Activated T-cell treated with anti-CD3 and anti-CD28 coated beads for 1 hour (primary cell): ENCODE measurements around the gene RNF149.
"Not testable (repeated sequence)": the region's sequence is repeated elsewhere in the genome, so short reads cannot be mapped to it uniquely, and the experiment has no call there.

Experiments
- DNase-seq: peaks from one replicate; pipeline ENCODE4 v3.0.0-alpha.2; 2020; ENCODE audit warnings: low read depth

Gene RNF149

DNA sequence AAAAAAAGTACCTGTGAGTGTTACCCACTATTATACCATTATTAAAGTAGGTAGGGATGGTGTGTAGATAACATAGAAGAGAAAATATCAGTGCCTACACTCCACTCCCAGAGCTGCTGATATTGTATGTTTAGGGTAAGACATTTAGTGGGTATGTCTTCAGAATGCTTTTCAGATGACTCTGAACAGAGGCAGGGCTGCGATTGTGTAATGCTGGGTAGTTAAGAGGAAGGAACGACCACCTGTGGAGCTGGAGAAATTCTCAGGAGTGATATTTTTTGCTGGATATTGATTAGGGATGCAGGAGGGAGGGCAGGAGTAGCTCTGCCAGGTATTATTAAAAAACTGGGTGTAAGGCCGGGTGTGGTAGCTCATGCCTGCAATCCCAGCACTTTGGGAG, 53.0 kb downstream of the RNF149 start:
- DNase-seq: no peak

DNA sequence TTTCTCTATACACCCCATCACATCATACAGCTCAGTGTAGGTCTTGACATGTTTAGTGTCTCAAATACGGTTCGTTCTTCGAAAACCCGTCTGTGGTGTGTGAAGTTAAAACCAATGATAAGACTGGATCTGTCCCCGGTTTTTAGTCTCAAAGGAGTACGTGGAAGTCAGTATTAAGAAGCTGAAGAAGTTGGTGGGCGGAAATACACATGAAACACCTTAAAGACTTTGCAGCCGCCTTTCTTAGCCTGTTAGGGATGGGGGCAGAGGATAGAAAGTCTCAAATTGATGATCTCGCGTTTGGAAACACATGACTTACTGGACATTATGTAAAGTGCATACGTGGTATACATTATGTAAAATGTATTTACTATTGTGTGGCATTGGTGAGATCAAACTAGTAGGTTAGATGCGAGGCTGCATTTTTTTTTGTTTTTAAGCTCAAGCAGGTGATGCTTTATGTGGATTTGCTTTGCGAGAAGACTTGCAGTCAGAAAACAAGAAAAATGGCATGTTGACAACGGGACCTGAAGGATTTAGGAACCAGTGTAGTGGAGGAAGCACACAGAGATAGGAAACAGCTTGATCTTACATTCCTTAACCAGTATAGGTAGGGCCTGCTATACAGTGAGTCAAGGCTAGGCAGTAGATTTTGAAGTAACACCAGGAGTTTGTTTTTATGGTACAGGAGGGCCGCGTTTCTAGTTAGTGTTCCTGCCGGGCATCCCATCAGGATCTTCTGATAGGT, 54.6 kb downstream of the RNF149 start:
- no peak for DNase-seq

DNA sequence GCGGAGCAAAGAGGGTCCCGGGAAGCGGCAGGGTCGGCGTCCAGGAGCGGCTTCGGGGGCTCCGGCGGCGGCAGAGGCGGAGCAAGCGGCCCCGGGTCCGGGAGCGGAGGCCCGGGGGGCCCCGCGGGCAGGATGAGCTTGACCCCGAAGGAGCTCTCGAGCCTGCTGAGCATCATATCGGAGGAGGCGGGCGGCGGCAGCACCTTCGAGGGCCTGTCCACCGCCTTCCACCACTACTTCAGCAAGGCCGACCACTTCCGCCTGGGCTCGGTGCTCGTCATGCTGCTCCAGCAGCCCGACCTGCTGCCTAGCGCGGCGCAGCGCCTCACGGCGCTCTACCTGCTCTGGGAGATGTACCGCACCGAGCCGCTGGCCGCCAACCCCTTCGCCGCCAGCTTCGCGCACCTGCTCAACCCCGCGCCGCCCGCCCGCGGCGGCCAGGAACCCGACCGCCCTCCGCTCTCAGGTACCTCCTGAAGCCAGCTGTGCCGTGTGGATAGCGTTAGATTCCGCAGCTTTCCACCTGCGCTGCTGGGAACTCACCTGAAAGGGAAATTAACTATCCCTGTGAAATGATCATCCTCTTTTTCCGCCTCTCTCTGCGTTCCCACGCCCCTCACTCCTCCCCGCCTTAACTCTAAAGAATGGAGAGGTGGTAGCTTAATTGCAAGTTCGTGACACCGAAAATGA, 55.3 kb downstream of the RNF149 start:
- peak; percentile 58 for DNase-seq

DNA sequence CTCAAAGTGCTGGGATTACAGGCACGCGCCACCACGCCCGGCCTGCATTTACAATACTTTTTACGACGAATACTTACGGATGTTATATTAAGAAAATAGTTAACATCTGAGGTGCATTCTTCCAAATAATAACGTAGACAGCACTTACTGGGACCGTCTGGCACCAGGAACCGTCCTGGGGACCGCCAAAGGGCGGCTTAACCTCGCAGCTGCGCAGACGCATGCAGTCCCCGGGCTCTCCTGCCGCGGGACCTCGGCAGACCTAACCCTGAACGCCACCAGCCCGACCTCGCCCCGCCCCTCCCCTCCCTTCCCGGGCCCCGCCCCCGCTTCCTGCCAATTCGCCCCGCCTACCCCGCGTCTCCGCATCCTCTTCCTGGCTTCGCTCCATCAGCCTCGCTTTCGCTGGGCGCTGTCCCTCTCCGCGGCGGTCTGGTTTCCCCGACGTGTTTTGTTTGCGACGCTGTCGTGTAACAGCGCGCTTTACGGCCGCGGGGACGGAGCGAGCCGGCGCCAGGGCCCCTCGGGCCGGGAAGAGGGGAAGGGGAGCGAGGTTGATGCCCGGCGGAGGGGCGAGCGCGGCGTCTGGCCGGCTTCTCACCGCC, 56.0 kb downstream of the RNF149 start, which contains the start of gene CNOT11:
Gene CNOT11 (plus strand): TSS at position 479 of the 605 bp plus-strand sequence. CDS start 79 bp downstream, at position 558.
- DNase-seq: peak; percentile 100

DNA sequence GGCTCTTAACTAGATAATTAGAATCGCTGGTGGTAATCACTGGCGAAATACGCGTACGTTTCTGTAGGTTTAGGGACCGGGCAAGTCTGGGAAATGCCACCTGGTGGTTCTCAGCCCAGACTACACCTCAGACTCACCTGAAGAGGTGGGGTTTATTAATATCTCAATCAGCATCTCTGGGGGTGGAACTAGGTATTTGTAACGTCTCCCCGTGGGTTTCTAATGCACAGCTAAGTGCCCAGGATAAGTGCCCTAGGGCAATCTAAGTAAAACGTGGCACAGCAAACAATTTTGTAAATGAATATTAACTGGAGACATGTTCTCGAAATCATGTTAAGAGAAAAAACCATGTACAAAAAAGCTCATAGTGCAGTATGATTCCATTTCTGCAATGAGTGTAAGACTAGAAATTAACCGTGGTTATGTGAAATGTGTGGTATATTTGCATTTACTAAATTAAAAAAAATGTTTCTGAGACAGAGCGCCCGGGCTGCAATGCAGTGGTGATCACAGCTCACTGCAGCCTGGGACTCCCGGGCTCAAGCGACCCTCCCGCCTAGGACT, 56.6 kb downstream of the RNF149 start:
- no peak for DNase-seq

DNA sequence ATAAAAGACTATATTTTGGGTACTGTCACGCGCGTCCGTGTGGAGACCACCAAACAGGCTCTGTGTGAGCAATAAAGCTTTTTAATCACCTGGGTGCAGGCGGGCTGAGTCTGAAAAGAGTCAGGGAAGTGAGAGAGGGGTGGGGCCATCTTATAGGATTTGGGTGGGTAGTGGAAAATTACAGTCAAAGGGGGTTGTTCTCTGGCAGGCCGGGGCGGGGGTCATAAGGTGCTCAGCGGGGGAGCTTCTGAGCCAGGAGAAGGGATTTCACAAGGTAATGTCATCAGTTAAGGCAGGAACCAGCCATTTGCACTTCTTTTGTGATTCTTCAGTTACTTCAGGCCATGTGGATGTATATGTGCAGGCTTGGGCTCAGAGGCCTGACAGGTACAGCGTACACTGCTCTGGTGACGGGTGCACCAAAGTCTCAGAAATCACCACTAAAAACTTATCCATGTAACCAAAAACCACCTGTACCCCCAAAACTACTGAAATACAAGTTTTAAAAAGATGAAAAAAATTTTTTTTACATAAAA, 57.2 kb downstream of the RNF149 start:
- DNase-seq: not testable (repeated sequence)

DNA sequence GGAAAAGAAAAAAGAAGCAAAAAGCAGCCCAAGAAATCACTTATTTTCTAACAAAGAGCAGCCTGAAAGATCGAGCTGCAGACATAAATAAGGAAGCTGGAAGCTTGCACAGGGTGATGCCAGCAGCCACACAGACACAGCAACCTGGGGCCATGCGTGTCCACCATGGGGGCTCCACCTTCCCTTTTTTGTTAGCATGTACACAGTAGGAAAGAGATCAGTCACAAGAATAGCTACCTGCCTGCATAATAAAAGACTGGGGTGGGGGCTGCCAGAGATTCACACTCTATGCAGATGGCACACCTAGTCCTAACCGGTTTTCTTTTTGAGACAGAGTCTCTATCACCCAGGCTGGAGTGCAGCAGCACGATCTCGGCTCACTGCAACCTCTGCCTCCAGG, 58.7 kb downstream of the RNF149 start:
- no peak for DNase-seq

DNA sequence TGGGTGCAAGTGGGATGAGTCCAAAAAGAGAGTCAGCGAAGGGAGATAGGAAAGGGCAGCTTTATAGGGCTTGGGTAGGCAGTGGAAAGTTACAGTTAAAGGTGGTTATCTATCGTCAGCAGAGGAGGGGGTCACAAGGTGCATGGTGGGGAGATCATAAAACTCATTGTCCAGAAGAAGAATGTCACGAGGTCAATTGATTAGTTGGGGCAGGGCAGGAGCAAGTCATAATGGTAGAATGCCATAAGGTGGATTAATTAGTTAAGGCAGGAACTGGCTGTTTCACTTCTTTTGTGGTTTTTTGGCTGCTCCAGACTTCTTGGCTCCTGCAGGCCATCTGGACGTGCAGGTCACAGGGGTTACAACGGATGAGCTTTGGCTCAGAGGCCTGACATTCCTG, 59.7 kb downstream of the RNF149 start:
- DNase-seq: not testable (repeated sequence)

DNA sequence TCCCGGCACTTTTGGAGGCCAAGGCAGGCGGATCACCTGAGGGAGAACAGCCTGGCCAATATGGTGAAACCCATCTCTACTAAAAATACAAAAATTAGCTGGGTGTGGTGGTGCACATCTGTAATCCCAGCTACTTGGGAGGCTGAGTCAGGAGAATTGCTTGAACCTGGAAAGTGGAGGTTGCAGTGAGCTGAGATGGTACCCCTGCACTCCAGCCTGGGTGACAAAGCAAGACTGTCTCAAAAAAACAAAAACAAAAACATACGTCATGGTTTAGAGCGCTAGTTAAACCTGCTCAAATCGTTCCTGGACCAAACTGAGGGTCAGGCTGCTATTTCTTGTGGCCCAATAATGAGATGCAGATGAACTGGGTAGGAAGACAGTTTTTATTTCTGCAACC, 63.0 kb downstream of the RNF149 start:
- not testable (repeated sequence) for DNase-seq

DNA sequence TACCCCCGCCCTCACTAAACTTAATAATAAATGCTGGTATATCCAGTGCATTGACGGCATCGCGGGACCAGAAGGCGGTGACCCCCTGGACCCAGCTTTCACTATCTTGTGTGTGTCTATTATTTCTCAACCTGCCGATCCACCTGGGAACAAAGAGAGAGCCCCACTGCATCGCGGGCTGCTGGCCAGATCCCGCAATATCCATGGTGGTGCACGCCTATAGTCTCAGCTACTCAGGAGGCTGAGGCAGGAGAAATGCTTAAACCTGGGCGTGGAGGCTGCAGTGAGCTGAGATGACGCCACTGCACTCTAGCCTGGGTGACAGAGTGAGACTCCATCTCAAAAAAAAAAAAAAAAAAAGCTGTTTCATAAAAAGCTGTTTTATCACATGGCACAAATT, 63.6 kb downstream of the RNF149 start:
- not testable (repeated sequence) for DNase-seq

DNA sequence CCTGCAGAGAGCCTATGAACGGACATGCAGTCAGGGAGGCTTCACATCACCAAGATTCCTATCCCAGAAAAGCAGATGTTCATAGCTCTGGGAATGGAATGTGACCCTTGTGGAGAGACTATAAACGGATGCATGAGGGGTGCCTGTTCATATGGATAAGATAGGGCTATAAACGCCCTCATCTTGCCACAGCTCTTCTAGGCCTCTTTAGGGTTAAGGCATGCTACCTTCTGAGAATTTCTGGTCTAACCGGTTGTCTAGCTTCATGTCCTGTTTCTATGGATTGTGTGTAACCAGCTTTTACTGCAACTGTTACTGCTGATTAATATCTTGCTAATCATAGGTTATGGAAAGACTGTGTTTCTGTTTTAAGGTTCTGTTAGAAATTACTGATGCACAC, 64.1 kb downstream of the RNF149 start:
- DNase-seq: not testable (repeated sequence)

DNA sequence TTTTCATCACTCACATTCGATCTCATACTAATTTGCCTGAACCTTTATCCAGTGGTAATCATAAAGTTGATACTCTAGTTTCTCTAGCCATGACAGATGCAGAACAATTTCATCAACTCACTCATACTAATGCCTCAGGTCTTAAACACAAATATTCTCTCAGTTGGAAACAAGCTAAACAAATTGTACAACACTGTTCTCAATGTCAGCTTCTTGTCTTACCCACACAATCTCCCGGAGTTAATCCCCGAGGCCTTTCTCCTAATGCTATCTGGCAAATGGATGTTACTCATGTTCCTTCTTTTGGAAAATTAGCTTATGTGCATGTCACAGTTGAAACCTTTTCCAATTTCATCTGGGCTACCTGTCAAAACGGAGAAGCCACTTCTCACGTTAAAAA, 67.3 kb downstream of the RNF149 start:
- DNase-seq: no peak

DNA sequence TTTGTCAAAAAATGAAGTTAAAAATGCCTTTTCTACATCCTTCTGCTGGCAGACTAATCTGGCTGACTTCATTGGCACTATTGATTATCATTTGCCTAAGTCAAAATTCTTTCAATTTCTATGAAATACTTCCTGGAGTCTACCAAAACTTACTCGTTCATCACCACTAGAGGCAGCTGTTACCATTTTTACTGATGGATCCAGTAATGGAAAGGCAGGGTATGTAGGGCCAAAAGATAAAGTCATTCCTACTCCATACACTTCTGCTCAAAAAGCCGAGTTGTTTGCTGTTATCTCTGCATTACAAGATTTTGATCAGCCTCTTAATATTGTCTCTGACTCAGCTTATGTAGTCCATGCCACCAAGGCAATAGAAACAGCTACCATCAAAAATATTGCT, 67.8 kb downstream of the RNF149 start:
- not testable (repeated sequence) for DNase-seq

DNA sequence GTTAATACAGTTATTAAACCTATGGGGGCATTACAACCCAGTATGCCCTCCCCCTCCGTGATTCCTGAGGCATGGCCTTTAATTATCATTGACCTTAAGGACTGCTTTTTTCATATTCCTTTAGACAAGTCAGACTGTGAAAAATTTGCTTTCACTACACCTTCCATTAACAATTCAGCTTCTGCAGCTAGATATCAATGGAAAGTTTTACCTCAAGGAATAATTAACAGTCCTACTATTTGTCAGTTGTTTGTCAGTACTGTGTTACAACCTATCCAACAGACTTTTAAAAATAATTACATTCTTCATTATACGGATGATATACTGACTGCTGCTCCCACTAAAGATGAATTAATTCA, 68.8 kb downstream of the RNF149 start:
- not testable (repeated sequence) for DNase-seq

DNA sequence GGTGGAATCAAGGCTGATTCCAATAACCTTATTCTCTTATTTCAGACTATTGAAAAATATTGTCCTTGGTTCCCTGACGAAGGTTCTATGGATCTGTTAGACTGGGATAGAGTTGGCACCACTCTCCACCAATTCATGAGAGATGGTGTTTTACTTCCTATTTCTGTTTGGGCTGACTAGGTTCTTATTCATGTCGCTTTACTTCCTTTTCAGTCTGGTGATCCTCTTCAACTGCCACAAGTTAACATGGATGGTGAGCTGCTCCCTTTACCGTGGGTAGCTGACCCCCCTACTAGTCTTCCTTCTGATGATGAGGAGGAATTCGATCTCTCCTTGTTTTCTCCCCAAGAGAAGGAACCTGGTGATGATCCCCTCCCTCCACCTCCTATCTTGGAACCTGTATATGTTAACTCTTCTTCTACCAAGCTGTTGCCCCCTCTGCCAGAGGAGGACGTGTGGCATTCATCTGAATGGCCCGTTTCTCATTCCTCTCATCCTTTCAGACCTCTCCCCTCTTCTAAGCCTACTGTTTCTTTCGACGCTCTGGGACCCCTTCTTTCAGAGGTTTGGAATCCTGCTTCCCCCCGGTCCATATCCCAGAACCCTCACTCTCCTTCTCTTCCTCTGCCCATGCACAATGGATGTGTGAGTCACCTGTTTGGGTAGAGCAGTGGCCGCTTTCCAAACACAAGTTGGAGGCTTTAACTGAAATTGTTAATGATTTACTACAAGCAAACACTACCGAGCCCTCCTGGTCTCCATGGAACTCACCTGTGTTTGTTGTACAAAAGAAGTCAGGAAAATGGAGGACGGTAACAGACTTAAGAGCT, 69.4 kb downstream of the RNF149 start:
- no peak for DNase-seq

DNA sequence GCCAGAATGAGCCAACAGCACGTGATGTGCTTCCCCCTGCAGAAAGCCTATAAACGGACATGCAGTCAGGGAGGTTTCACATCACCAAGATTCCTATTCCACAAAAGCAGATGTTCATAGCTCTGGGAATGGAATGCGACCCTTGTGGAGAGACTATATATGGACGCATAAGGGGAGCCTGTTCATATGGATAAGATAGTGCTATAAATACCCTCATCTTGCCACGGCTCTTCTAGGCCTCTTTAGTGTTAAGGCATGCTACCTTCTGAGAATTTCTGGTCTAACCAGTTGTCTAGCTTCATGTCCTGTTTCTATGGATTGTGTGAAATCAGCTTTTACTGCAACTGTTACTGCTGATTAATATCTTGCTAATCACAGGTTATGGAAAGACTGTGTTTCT, 70.6 kb downstream of the RNF149 start:
- DNase-seq: not testable (repeated sequence)

DNA sequence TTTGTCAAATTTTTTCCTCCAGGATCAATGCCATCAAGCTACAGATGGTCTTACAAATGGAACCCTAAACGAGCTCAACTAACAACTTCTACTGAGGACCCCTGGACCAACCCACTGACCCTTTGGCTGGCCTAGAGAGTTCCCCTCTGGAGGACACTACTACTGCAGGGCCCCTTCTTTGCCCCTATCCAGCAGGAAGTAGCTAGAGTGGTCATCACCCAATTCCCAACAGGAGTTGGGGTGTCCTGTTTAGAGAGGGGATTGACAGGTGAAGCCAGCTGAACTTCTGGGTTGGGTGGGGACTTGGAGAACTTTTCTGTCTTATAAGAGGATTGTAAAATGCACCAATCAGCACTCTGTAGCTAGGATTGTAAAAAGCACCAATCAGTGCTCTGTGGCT, 72.5 kb downstream of the RNF149 start:
- DNase-seq: not testable (repeated sequence)

DNA sequence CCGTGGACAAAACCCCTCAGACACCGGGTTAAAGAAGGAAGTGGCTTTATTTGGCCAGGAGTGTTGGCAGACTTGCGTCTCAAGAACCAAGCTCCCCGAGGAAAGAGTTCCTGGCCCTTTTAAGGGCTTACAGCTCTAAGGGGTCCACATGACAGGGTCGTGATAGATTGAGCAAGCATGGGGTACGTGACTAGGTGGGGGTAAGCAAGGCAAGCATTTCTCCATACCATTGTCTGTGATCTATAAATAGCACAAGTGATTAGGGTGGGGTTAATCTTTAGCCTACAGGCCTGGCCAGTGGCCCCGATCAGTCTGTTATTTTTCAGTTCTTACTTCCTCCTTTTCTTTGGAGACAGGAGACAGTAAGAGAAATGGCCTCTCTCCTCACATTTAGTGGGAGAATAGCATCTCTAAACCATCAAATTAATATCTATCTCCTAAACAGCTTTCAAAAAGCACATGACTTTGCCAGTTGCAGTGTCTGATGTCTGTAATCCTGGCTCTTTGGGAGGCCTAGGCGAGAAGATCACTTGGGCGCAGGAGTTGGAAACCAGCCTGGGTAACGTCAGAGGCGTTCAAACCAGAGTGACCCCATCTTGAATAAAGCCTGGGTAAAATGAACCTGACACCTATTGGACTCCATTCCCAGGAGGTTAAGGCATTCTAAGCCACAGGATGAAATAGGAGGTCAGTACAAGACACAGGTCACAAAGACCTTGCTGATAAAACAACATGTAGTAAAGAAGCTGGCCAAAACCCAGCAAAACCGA, 74.1 kb downstream of the RNF149 start:
- DNase-seq: no peak

DNA sequence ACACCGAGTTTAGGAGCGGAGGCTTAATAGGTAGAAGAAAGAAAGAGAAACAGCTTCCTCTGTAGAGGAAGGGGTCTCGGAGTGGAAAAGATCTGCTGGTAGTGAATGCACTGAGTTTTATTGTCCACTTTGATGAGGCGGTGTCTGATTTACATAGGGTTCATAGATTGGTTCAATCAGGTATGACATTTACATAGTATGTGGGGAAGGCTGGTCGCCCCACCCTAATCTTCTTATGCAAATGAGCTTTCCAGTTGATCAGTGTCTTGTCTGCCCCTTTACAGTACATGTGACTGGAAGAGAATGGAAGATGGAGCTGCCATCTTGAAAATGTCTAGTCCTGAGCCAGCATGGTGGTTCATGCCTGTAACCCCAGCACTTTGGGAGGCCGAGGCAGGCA, 75.7 kb downstream of the RNF149 start:
- DNase-seq: no peak

DNA sequence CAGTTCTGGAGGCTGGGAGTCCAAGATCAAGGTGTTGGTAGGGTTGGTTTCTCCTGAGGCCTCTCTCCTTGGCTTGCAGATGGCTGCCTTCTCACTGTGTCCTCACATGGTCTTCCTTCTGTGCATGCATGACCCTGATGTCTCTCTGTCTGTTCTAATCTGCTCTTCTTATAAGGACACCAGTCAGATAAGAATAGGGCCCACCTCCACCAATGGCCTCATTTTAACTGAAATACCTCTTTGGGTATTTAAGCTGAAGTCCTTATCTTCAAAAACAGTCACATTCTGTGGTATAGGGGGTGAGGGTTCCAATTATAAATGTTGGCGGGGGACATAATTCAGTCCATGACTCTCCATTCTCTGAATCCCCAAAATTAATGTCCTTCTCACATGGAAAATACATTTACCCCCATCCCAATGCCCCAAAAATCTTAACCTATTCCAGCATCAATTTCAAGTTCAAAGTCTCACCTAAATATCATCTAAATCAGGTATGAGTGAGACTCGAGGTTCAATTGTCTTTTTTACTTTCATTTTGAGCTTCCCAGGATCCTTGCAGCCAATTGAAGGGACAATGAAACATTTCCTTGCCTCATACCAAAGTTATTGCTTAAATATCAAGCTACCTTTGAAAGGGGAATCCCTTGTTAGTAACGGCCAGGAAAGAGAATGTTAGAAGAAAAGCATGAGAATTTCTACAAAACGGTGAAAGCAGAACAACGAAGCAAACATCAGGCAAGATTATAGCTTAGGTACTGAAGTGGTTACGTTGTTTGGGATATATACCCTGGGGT, 76.4 kb downstream of the RNF149 start:
- DNase-seq: no peak
